Kidney epithelial cell (primary cell): ENCODE data around the gene SCAMP4. TPM values are rescaled to one million over a fixed set of nuclear protein-coding genes. Genes with fewer than 3 reads are reported as not detected.

ENCODE experiments used
- DNase-seq: peaks from one replicate; pipeline ENCODE4 v3.0.0-alpha.2; 2010; ENCODE audit warnings: low read depth
- H3K27me3 ChIP-seq: 2 replicates; pipeline ENCODE4 v1.6.0; 2011; ENCODE audit warnings: low read length; ENCODE audit not compliant: control insufficient read depth, insufficient read depth
- H3K36me3 ChIP-seq: 2 replicates; pipeline ENCODE4 v1.5.1; 2011; ENCODE audit warnings: low read length; ENCODE audit not compliant: control insufficient read depth, insufficient read depth
- H3K4me3 ChIP-seq: 2 replicates; pipeline ENCODE4 v1.5.1; 2011; ENCODE audit warnings: low read depth, mild to moderate bottlenecking, control low read depth, low read length
- CTCF ChIP-seq: IDR thresholded peaks from 2 replicates; pipeline ENCODE4 v1.5.1; 2011; ENCODE audit warnings: mild to moderate bottlenecking, moderate library complexity, low read length, control low read depth, inconsistent platforms; ENCODE audit not compliant: insufficient read depth, poor library complexity, severe bottlenecking
- total RNA-seq: library from RNA; depleted of rRNA; stranded (reverse); fragments of >200 nt; gene quantifications from 2 replicates; pipeline ENCODE4 v1.2.3, GENCODE V29; 2015

The SCAMP4 gene
- total RNA-seq, 1 donor from 2014 or later: 178 TPM

GRCh38 chr19:1888385-1888784 lies 16.8 kb upstream of the SCAMP4 start:
- no peak for DNase-seq
- H3K27me3 ChIP-seq: no peaks in the 10 kb centered on the region
- no peak overlapping the region for H3K4me3 ChIP-seq
- TF ChIP-seq CTCF: no peak
- no peaks in the 10 kb centered on the region for H3K36me3 ChIP-seq

GRCh38 chr19:1889907-1890306 lies 15.3 kb upstream of the SCAMP4 start:
- no peaks in the 10 kb centered on the region for H3K36me3 ChIP-seq
- no peaks in the 10 kb centered on the region for H3K27me3 ChIP-seq
- no peak overlapping the region for H3K4me3 ChIP-seq
- no peak for TF ChIP-seq CTCF
- DNase-seq: no peak

- no peak for DNase-seq
- no peak for TF ChIP-seq CTCF
- H3K27me3 ChIP-seq: no peaks in the 10 kb centered on the region
- no peak overlapping the region for H3K4me3 ChIP-seq
- no peaks in the 10 kb centered on the region for H3K36me3 ChIP-seq
Measured at GRCh38 chr19:1893791-1894190, 11.4 kb upstream of the SCAMP4 start.

- Histone ChIP-seq H3K4me3 (no peak overlapping the region), H3K27me3 (no peaks in the 10 kb centered on the region), H3K36me3 (no peaks in the 10 kb centered on the region)
- TF ChIP-seq CTCF: no peak
- DNase-seq: no peak
Measured at GRCh38 chr19:1896508-1896907, 8.7 kb upstream of the SCAMP4 start.

- no peak for DNase-seq
- no peak for TF ChIP-seq CTCF
- Histone ChIP-seq H3K4me3 (no peak overlapping the region), H3K36me3 (no peaks in the 10 kb centered on the region), H3K27me3 (no peaks in the 10 kb centered on the region)
Measured at GRCh38 chr19:1901940-1902404, 3.2 kb upstream of the SCAMP4 start.

GRCh38 chr19:1902923-1903322 lies 2.3 kb upstream of the SCAMP4 start:
- DNase-seq: no peak
- no peak overlapping the region for H3K4me3 ChIP-seq
- H3K27me3 ChIP-seq: no peaks in the 10 kb centered on the region
- TF ChIP-seq CTCF: no peak
- H3K36me3 ChIP-seq: no peaks in the 10 kb centered on the region
